Measurements from ENCODE around the gene LOXL4.

The LOXL4 gene

GRCh38 chr10:98274562-98274961 is 6.6 kb upstream of the LOXL4 start:
- Mint-ChIP-seq H3K4me1 (ENCODE audit: low read depth) (no peaks in the 10 kb centered on the region), H3K4me3 (no peak overlapping the region), H3K9me3 (ENCODE audit: low read depth) (no peaks in the 10 kb centered on the region), H3K27me3 (peaks cover 16% of the 10 kb centered on the region), H3K27ac (no peak overlapping the region), H3K36me3 (no peaks in the 10 kb centered on the region)

- Mint-ChIP-seq H3K27ac (no peak overlapping the region), H3K27me3 (peaks cover 15% of the 10 kb centered on the region), H3K4me3 (no peak overlapping the region), H3K4me1 (ENCODE audit: low read depth) (peaks cover 2% of the 10 kb centered on the region), H3K9me3 (ENCODE audit: low read depth) (no peaks in the 10 kb centered on the region), H3K36me3 (no peaks in the 10 kb centered on the region)
Observed at GRCh38 chr10:98273057-98273850, 5.3 kb upstream of the LOXL4 start.

- no peak overlapping the region for H3K4me3 Mint-ChIP-seq
- H3K4me1 Mint-ChIP-seq (ENCODE audit: low read depth), result peaks cover 2% of the 10 kb centered on the region
- H3K27ac Mint-ChIP-seq, result no peak overlapping the region
- H3K36me3 Mint-ChIP-seq, result no peaks in the 10 kb centered on the region
- no peaks in the 10 kb centered on the region for H3K9me3 Mint-ChIP-seq (ENCODE audit: low read depth)
- peaks cover 15% of the 10 kb centered on the region for H3K27me3 Mint-ChIP-seq
Observed at GRCh38 chr10:98272656-98273055, 4.7 kb upstream of the LOXL4 start.

GRCh38 chr10:98272245-98272644 is 4.3 kb upstream of the LOXL4 start:
- H3K36me3 Mint-ChIP-seq, result no peaks in the 10 kb centered on the region
- H3K9me3 Mint-ChIP-seq (ENCODE audit: low read depth), result no peaks in the 10 kb centered on the region
- H3K4me1 Mint-ChIP-seq (ENCODE audit: low read depth), result peaks cover 2% of the 10 kb centered on the region
- peaks cover 15% of the 10 kb centered on the region for H3K27me3 Mint-ChIP-seq
- H3K4me3 Mint-ChIP-seq, result no peak overlapping the region
- no peak overlapping the region for H3K27ac Mint-ChIP-seq

- Mint-ChIP-seq H3K9me3 (ENCODE audit: low read depth) (no peaks in the 10 kb centered on the region), H3K27me3 (peaks cover 15% of the 10 kb centered on the region), H3K4me3 (no peak overlapping the region), H3K36me3 (no peaks in the 10 kb centered on the region), H3K4me1 (ENCODE audit: low read depth) (peaks cover 2% of the 10 kb centered on the region), H3K27ac (no peak overlapping the region)
Observed at GRCh38 chr10:98270786-98271185, 2.8 kb upstream of the LOXL4 start.

DNA sequence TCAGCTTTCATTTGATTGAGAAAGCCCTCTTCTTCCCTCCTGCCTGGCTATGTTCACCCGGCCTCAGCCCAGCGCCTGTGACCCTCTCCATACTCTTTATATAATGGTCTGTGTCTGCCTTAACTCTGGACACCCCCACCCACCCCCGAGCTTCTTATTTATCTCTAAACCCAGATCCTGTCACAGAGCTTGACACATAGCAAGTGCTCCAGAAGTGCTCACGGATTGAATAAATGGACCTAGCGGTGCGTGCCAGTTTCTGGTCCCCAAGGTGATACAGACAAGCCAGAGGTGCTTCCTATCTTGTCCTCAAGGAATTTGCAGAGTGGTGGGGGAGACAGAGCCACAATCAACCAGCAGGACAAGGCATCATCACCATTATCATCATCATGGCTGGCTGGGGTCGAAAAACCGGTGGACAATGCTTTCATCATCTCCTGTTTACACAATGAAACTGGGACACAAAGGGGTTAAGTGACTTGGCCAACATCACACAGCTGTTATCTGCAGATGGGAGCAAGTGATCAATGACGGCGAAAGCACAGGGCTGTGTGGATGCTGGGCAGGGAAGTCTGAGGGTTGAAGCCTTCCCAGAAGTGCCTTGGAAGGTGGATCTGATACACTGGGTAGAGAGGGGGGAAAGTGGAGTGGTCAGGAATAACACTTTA is 2.2 kb upstream of the LOXL4 start:
- Mint-ChIP-seq H3K4me1 (ENCODE audit: low read depth) (peaks cover 2% of the 10 kb centered on the region), H3K27ac (no peak overlapping the region), H3K4me3 (no peak overlapping the region), H3K36me3 (no peaks in the 10 kb centered on the region), H3K27me3 (peaks cover 15% of the 10 kb centered on the region), H3K9me3 (ENCODE audit: low read depth) (no peaks in the 10 kb centered on the region)

- H3K4me1 Mint-ChIP-seq (ENCODE audit: low read depth), result peaks cover 2% of the 10 kb centered on the region
- no peak overlapping the region for H3K27ac Mint-ChIP-seq
- peaks cover 13% of the 10 kb centered on the region for H3K27me3 Mint-ChIP-seq
- H3K36me3 Mint-ChIP-seq, result no peaks in the 10 kb centered on the region
- no peaks in the 10 kb centered on the region for H3K9me3 Mint-ChIP-seq (ENCODE audit: low read depth)
- H3K4me3 Mint-ChIP-seq, result peak overlapping the region; percentile 71
Observed at GRCh38 chr10:98269435-98269912, 1.5 kb upstream of the LOXL4 start.

GRCh38 chr10:98268694-98269431 is 869 bp upstream of the LOXL4 start:
- H3K27me3 Mint-ChIP-seq, result peaks cover 12% of the 10 kb centered on the region

DNA sequence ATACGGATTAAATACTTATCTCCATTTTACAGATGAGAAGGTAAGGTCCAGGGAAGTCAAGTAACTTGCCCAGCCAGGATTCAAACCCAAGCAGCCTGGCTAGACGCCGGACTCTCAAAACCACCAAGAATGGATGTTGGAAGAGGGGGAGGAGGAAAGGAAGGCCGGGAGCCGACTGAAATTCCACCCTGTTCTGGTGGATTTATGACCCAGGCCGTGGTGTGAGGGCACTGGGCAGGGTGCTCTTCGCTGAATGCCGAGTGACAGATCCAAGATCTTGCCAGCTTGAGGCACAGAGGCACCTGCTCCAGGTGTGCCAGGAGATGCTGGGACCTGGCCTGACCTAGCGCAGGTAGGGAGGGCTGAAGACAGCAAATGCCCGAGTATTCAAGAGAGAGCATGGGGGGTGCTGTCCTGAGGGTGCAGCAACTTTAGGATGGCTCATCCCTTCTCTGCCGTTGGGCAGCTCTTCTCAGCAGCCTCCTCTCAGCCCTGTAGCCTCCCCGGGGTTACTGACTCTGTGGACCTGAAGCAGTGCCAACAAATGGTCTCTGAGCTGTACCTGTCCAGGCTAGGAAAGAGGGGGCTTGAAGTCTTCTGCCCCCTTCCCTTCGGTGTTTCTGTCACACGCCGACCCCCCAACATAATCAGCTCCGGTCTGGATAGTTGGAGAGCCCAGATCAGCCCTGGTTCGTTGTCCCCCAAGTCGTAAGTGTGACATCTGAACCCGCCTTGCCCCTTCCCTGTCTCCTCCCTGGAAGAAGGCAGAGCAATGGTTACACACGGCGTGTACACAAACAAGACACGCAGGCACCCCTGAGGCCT is 713 bp downstream of the LOXL4 start:
- Mint-ChIP-seq H3K36me3 (no peaks in the 10 kb centered on the region), H3K27ac (no peak overlapping the region), H3K27me3 (peaks cover 12% of the 10 kb centered on the region), H3K4me3 (peak overlapping the region; percentile 80), H3K9me3 (ENCODE audit: low read depth) (no peaks in the 10 kb centered on the region), H3K4me1 (ENCODE audit: low read depth) (peaks cover 2% of the 10 kb centered on the region)

More at GRCh38 chr10:98268694-98269431, 869 bp upstream of the LOXL4 start:
- no peak overlapping the region for H3K27ac Mint-ChIP-seq
- peak overlapping the region; percentile 71 for H3K4me3 Mint-ChIP-seq
- peaks cover 2% of the 10 kb centered on the region for H3K4me1 Mint-ChIP-seq (ENCODE audit: low read depth)
- no peaks in the 10 kb centered on the region for H3K36me3 Mint-ChIP-seq
- H3K9me3 Mint-ChIP-seq (ENCODE audit: low read depth), result no peaks in the 10 kb centered on the region

- Mint-ChIP-seq H3K27me3 (peaks cover 12% of the 10 kb centered on the region), H3K27ac (no peak overlapping the region), H3K9me3 (ENCODE audit: low read depth) (no peaks in the 10 kb centered on the region), H3K4me1 (ENCODE audit: low read depth) (peaks cover 2% of the 10 kb centered on the region), H3K4me3 (peak overlapping the region; percentile 80), H3K36me3 (no peaks in the 10 kb centered on the region)
Observed at GRCh38 chr10:98266647-98267046, 1.3 kb downstream of the LOXL4 start.

DNA sequence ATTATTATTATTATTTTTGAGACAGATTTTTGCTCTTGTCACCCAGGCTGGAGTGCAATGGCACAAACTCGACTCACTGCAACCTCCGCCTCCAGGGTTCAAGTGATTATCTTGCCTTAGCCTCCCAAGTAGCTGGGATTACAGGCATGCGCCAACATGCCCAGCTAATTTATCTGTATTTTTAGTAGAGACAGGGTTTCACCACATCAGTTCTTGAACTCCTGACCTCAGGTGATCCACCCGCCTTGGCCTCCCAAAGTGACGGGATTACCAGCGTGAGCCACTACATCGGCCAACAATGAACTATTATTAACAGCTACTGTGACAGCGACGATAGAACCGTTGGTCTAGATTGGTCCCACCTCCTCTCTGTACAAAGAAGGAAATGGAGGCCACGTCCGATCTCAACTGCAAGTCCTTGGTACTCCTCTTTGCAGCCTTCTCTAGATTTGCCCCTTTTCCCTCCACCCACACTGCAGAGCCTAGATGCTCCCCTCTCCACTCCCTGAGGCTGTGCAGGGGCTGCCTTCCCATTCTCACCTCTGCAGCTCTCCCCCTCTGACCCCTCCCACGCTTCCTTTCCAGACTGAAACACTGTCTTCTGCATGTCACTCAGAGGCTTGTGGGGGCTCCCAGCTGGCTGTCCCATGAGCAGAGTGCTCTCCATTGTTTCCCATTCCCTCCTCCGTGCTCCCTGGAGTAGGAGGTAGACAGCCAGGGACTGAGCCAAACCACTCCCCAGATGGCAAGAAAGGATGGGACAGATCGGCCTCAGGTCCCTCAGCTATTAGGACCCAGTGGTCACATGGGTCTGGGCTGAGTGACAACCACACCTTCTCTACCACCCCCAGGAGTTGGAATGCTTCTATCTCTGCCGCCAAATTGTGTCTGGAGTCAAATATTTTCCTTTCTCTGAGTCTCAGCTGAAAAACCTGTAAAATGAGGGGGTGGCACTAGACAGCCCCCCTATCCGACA is 2.3 kb downstream of the LOXL4 start:
- Mint-ChIP-seq H3K36me3 (no peaks in the 10 kb centered on the region), H3K27ac (no peak overlapping the region), H3K9me3 (ENCODE audit: low read depth) (no peaks in the 10 kb centered on the region), H3K27me3 (peaks cover 8% of the 10 kb centered on the region), H3K4me3 (no peak overlapping the region), H3K4me1 (ENCODE audit: low read depth) (peaks cover 2% of the 10 kb centered on the region)

DNA sequence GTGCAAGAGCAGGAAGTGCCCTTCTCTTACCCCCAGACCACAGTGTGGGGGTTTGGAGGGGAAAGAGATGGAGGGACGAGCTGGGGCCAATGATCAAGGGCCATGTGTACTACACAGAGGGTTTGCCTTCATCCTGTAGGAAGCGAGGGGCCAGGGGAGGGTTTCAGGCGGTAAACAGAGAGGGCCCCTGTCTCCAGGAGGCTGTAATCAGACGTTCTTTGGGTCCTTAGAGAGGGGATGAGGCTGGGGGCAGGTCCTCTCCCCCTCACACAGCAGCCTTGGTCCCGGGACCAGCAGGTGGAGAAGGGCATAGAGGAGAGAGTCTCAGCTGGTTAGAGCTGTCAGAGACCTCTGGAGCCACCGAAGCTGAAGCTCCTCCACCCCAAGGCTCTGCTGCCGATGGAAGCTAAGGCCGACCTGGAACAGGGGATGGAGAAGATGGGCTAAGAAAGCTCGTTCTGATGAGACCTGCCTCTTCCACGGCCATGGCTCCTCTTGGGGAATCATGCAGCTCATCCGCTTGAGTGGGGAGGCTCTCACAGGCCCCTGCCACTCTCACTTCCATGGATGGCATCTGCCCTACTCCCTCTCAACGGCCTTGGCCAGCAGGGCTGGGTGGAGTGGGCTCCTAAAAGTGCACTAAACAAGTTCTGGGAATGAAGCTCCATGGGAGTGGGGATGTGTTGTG is 3.5 kb downstream of the LOXL4 start:
- Mint-ChIP-seq H3K27ac (no peak overlapping the region), H3K27me3 (peaks cover 2% of the 10 kb centered on the region), H3K4me3 (no peak overlapping the region), H3K9me3 (ENCODE audit: low read depth) (no peaks in the 10 kb centered on the region), H3K4me1 (ENCODE audit: low read depth) (peaks cover 2% of the 10 kb centered on the region), H3K36me3 (no peaks in the 10 kb centered on the region)

GRCh38 chr10:98263088-98263487 is 4.9 kb downstream of the LOXL4 start:
- no peak overlapping the region for H3K4me3 Mint-ChIP-seq
- no peaks in the 10 kb centered on the region for H3K9me3 Mint-ChIP-seq (ENCODE audit: low read depth)
- no peak overlapping the region for H3K27ac Mint-ChIP-seq
- no peaks in the 10 kb centered on the region for H3K27me3 Mint-ChIP-seq
- H3K36me3 Mint-ChIP-seq, result no peaks in the 10 kb centered on the region
- H3K4me1 Mint-ChIP-seq (ENCODE audit: low read depth), result no peaks in the 10 kb centered on the region

Data from activated naive CD8-positive, alpha-beta T cell (primary cell).